ENCODE results near the gene DZIP1L. TPM values are rescaled to one million over a fixed set of nuclear protein-coding genes. Genes with fewer than 3 reads are reported as not detected.
"Not testable (repeated sequence)": the region's sequence is repeated elsewhere in the genome, so short reads cannot be mapped to it uniquely, and the experiment has no call there.

Gene DZIP1L
- total and polyA plus RNA-seq, 10 donors = 0.85 to 38.6 (median 12.4) TPM

- 72 to 80% (median 75%) methylated on average over 4 of the region's 4 CpGs for WGBS, 5 donors
- Histone ChIP-seq H3K4me1 (no peaks in the 10 kb centered on the region), H3K36me3 (no peaks in the 10 kb centered on the region), H3K9me3 (peaks cover 0 to 8% (median 2%) of the 10 kb centered on the region in 8 donors), H3K27ac (no peak overlapping the region), H3K27me3 (replicated peaks in 1 of 7) (no peaks in the 10 kb centered on the region), H3K4me3 (no peak overlapping the region)
- DNase-seq = no peak
- intact Hi-C loops (cut with DNase I; ENCODE audit: low total_unique reads) = no loop called here
- TF ChIP-seq CTCF (IDR thresholded peaks at IDR 0.05 in 8 of 11, conservative IDR thresholded peaks at IDR 0.05 in 3 of 11) (no peak), POLR2AphosphoS5 (IDR thresholded peaks at IDR 0.05) (no peak), POLR2A (IDR thresholded peaks at IDR 0.05) (no peak)
Measured at GRCh38 chr3:138148503-138148902, 33.1 kb upstream of the DZIP1L start.

GRCh38 chr3:138142181-138142580 is 26.8 kb upstream of the DZIP1L start:
- peaks cover 0 to 13% (median 5%) of the 10 kb centered on the region in 6 donors for H3K4me1 ChIP-seq
- intact Hi-C loops (cut with DNase I; ENCODE audit: low total_unique reads); H3K27me3 ChIP-seq (replicated peaks in 1 of 7); H3K27ac ChIP-seq; H3K9me3 ChIP-seq; DNase-seq; H3K36me3 ChIP-seq; H3K4me3 ChIP-seq: not testable (repeated sequence)
- 88 to 96% (median 95%) methylated on average over 3 of the region's 3 CpGs for WGBS, 5 donors

- intact Hi-C loops (cut with DNase I; ENCODE audit: low total_unique reads) = no loop called here
Measured at GRCh38 chr3:138140940-138141339, 25.5 kb upstream of the DZIP1L start.

GRCh38 chr3:138139691-138140090 is 24.3 kb upstream of the DZIP1L start:
- TF ChIP-seq POLR2A (IDR thresholded peaks at IDR 0.05) (no peak), POLR2AphosphoS5 (IDR thresholded peaks at IDR 0.05) (no peak), CTCF (IDR thresholded peaks at IDR 0.05 in 8 of 11, conservative IDR thresholded peaks at IDR 0.05 in 3 of 11) (no peak)
- 24 to 79% (median 33%) methylated on average over 2 of the region's 2 CpGs for WGBS, 5 donors
- peak overlapping the region in 2 of 8 donors; percentile 17 to 25 for H3K27ac ChIP-seq
- no peaks in the 10 kb centered on the region for H3K36me3 ChIP-seq
- H3K9me3 ChIP-seq = no peaks in the 10 kb centered on the region
- H3K27me3 ChIP-seq (replicated peaks in 1 of 7) = no peaks in the 10 kb centered on the region
- intact Hi-C loops (cut with DNase I; ENCODE audit: low total_unique reads) = no loop called here
- DNase-seq = no peak
- H3K4me3 ChIP-seq = no peak overlapping the region
- H3K4me1 ChIP-seq = peaks cover 0 to 37% (median 25%) of the 10 kb centered on the region in 6 donors

More at GRCh38 chr3:138140940-138141339, 25.5 kb upstream of the DZIP1L start:
- TF ChIP-seq CTCF (IDR thresholded peaks at IDR 0.05 in 8 of 11, conservative IDR thresholded peaks at IDR 0.05 in 3 of 11) (no peak), POLR2AphosphoS5 (IDR thresholded peaks at IDR 0.05) (no peak), POLR2A (IDR thresholded peaks at IDR 0.05) (no peak)
- H3K4me3 ChIP-seq = no peak overlapping the region
- H3K9me3 ChIP-seq = no peaks in the 10 kb centered on the region
- H3K27ac ChIP-seq = no peak overlapping the region
- no peaks in the 10 kb centered on the region for H3K27me3 ChIP-seq (replicated peaks in 1 of 7)
- no peak for DNase-seq
- H3K36me3 ChIP-seq = no peaks in the 10 kb centered on the region
- H3K4me1 ChIP-seq = peaks cover 0 to 25% (median 15%) of the 10 kb centered on the region in 6 donors

GRCh38 chr3:138137861-138138260 is 22.5 kb upstream of the DZIP1L start:
- H3K4me3 ChIP-seq = no peak overlapping the region
- 35 to 71% (median 62%) methylated on average over 2 of the region's 2 CpGs for WGBS, 5 donors
- no peak for DNase-seq
- H3K9me3 ChIP-seq = no peaks in the 10 kb centered on the region
- no peak for TF ChIP-seq POLR2A (IDR thresholded peaks at IDR 0.05)
- TF ChIP-seq CTCF (IDR thresholded peaks at IDR 0.05 in 8 of 11, conservative IDR thresholded peaks at IDR 0.05 in 3 of 11) = no peak
- no peak for TF ChIP-seq POLR2AphosphoS5 (IDR thresholded peaks at IDR 0.05)
- peak overlapping the region in 5 of 8 donors; percentile 43 to 80 (median 73) for H3K27ac ChIP-seq
- intact Hi-C loops (cut with DNase I; ENCODE audit: low total_unique reads) = no loop called here
- H3K4me1 ChIP-seq = peaks cover 0 to 41% (median 25%) of the 10 kb centered on the region in 6 donors
- no peaks in the 10 kb centered on the region for H3K36me3 ChIP-seq
- H3K27me3 ChIP-seq (replicated peaks in 1 of 7) = no peaks in the 10 kb centered on the region

Data from spleen (tissue), 11 donors.